Endothelial cell of umbilical vein (primary cell): ENCODE measurements around the gene PACSIN2. TPM values are rescaled to one million over a fixed set of nuclear protein-coding genes. Genes with fewer than 3 reads are reported as not detected.

ENCODE experiments used
- BruUV-seq: library from RNA; stranded (reverse); fragments of 400-500 nt; replicated peaks from 2 replicates; lab custom pipeline; 2021; lab: Mats Ljungman, UMichigan
- CTCF ChIA-PET: fragments of 300-600, 350-600 bp; sonication (Branson Sonifier 250); formaldehyde crosslinking; loops from one replicate; lab custom pipeline; 2021; ENCODE audit warnings: antibody characterized with exemption, inconsistent platforms; lab: Charles Lee
- POLR2A ChIA-PET: fragments of 300-600, 350-600 bp; sonication (Branson Sonifier 250); formaldehyde crosslinking; loops from one replicate; lab custom pipeline; 2021; ENCODE audit warnings: antibody characterized with exemption, inconsistent platforms; lab: Charles Lee
- DNase-seq: peaks from one replicate; pipeline ENCODE4 v3.0.0-alpha.2; 2011; ENCODE audit warnings: low read depth, low spot score
- FAIRE-seq: peaks from 2 replicates; lab custom pipeline; 2011; peaks lifted over from hg19 to GRCh38; lab: Jason Lieb, UNC
- H2AFZ ChIP-seq: 2 replicates; pipeline ENCODE4 v1.6.0; 2012; ENCODE audit warnings: low read depth, low read length, control low read depth, inconsistent platforms
- H3K27ac ChIP-seq: 2 replicates; pipeline ENCODE4 v1.5.1; 2011; ENCODE audit warnings: low read depth, mild to moderate bottlenecking, control low read depth, low read length, moderate library complexity; ENCODE audit not compliant: insufficient read depth
- H3K27me3 ChIP-seq, 2 experiments: 2 replicates each; pipeline versions ENCODE4 v1.6.0 to v1.6.1; 2011; ENCODE audit warnings: low read length in 2 of 2, mixed read lengths in 1 of 2; ENCODE audit not compliant: control insufficient read depth in 2 of 2, insufficient read depth in 2 of 2
- H3K36me3 ChIP-seq, 2 experiments: 2 replicates in 1 of 2; 3 replicates in 1 of 2; pipeline ENCODE4 v1.5.1; 2011; ENCODE audit warnings: low read length in 2 of 2, mild to moderate bottlenecking in 1 of 2, moderate library complexity in 1 of 2; ENCODE audit not compliant: control insufficient read depth in 2 of 2, insufficient read depth in 2 of 2; ENCODE audit errors: extremely low read depth in 1 of 2
- H3K4me1 ChIP-seq: 3 replicates; pipeline ENCODE4 v1.5.1; 2011; ENCODE audit warnings: mild to moderate bottlenecking, low read length; ENCODE audit not compliant: control insufficient read depth, insufficient read depth; ENCODE audit errors: extremely low read depth
- H3K4me2 ChIP-seq: 2 replicates; pipeline ENCODE4 v1.6.1; 2011; ENCODE audit warnings: low read length, control low read depth, mixed read lengths; ENCODE audit not compliant: insufficient read depth
- H3K4me3 ChIP-seq, 3 experiments: fragments of 200-600 bp in 1 of 3; sonication (generic), shearing (Covaris generic) in 1 of 3; replicated peaks in 1 of 3; 2 replicates each; pipeline ENCODE4 v1.5.1; 2011 to 2016; ENCODE audit warnings: control low read depth in 3 of 3, low read length in 3 of 3, mild to moderate bottlenecking in 2 of 3, inconsistent platforms in 1 of 3, low read depth in 1 of 3, moderate library complexity in 1 of 3; ENCODE audit not compliant: insufficient read depth in 1 of 3
- H3K79me2 ChIP-seq: 2 replicates; pipeline ENCODE4 v1.6.0; 2012; ENCODE audit warnings: low read length, inconsistent platforms; ENCODE audit not compliant: control insufficient read depth, insufficient read depth
- H3K9ac ChIP-seq: replicated peaks from 2 replicates; pipeline ENCODE3; 2011; ENCODE audit warnings: low read length, control low read depth; ENCODE audit not compliant: insufficient read depth; ENCODE audit errors: extremely low read depth
- H3K9me1 ChIP-seq: replicated peaks from 3 replicates; pipeline ENCODE4 v1.6.0; 2011; ENCODE audit warnings: mild to moderate bottlenecking, low read length; ENCODE audit not compliant: control insufficient read depth, insufficient read depth; ENCODE audit errors: extremely low read depth
- H3K9me3 ChIP-seq: replicated peaks from 2 replicates; pipeline ENCODE4 v1.5.1; 2012; ENCODE audit warnings: low read length, inconsistent platforms; ENCODE audit not compliant: control insufficient read depth, insufficient read depth
- H4K20me1 ChIP-seq: replicated peaks from 2 replicates; pipeline ENCODE3; 2011; ENCODE audit warnings: mild to moderate bottlenecking, low read length; ENCODE audit not compliant: control insufficient read depth, insufficient read depth; ENCODE audit errors: extremely low read depth
- EZH2 ChIP-seq: IDR thresholded peaks from 2 replicates; pipeline ENCODE4 v1.6.1; 2012; ENCODE audit warnings: borderline replicate concordance, low read depth, mild to moderate bottlenecking, moderate library complexity, low read length, inconsistent platforms; ENCODE audit not compliant: severe bottlenecking
- FOS ChIP-seq: IDR thresholded peaks from 2 replicates; pipeline ENCODE4 v1.6.1; 2011; ENCODE audit warnings: mild to moderate bottlenecking, low read length, moderate library complexity, borderline replicate concordance; ENCODE audit not compliant: insufficient read depth
- GATA2 ChIP-seq: IDR thresholded peaks from 2 replicates; pipeline ENCODE4 v1.7.0; 2011; ENCODE audit warnings: low read depth, mild to moderate bottlenecking, moderate library complexity, mixed read lengths, low read length; ENCODE audit not compliant: insufficient read length, insufficient read depth
- JUN ChIP-seq: IDR thresholded peaks from 2 replicates; pipeline ENCODE4 v1.6.1; 2011; ENCODE audit warnings: borderline replicate concordance, low read depth; ENCODE audit not compliant: insufficient read length, insufficient read depth
- MYC ChIP-seq: IDR thresholded peaks from one replicate; pipeline ENCODE4 v1.6.1; 2011; ENCODE audit warnings: mild to moderate bottlenecking, low read depth, low read length
- POLR2A ChIP-seq: IDR thresholded peaks from 2 replicates; pipeline ENCODE4 v1.6.1; 2012; ENCODE audit warnings: low read depth, mild to moderate bottlenecking, control low read depth, low read length
- POLR2AphosphoS5 ChIP-seq: IDR thresholded peaks from 2 replicates; pipeline ENCODE4 v1.6.1; 2012; ENCODE audit warnings: low read depth, mild to moderate bottlenecking, control low read depth, low read length, moderate library complexity; ENCODE audit not compliant: insufficient read depth
- dilution Hi-C: fragments of 300-500 bp; cut with MboI; formaldehyde crosslinking; loops from one replicate; pipeline ENCODE4 v1.15.0; 2019; ENCODE audit warnings: low sequenced_read_pairs; ENCODE audit not compliant: extremely low pct_ligation_motif_present
- intact Hi-C: fragments of 100-400 bp; cut with micrococcal nuclease; formaldehyde crosslinking; loops from one replicate; pipeline ENCODE4 v1.10.0; 2022
- polyA plus RNA-seq, 4 experiments: library from polyadenylated mRNA; depleted of rRNA in 3 of 4; stranded (reverse) in 3 of 4; unstranded in 1 of 4; fragments of >200 nt; gene quantifications; 2 replicates each; pipeline versions ENCODE4 v1.2.1 to v1.2.3, GENCODE V29; 2011 to 2012; ENCODE audit warnings: missing spikeins in 1 of 4
- total RNA-seq: library from RNA; stranded (reverse); gene quantifications from 2 replicates; pipeline ENCODE4 v1.2.3, GENCODE V29; 2021
- TF ChIP-seq, protein P1 (sequence below), 2 donors: IDR thresholded peaks; 1 replicate in 1 of 2; 2 replicates in 1 of 2; pipeline ENCODE4 v1.5.1; 2011; ENCODE audit warnings: low read length in 2 of 2, mild to moderate bottlenecking in 2 of 2, moderate library complexity in 2 of 2, control low read depth in 1 of 2, inconsistent platforms in 1 of 2, low read depth in 1 of 2; ENCODE audit not compliant: insufficient read depth in 1 of 2; ENCODE audit errors: extremely low read depth in 1 of 2

The PACSIN2 gene
- total and polyA plus RNA-seq, 2 donors (not counting 3 experiments of a cell fraction or from before 2014, with no cell fraction given) = 46.2 to 64.5 TPM

DNA sequence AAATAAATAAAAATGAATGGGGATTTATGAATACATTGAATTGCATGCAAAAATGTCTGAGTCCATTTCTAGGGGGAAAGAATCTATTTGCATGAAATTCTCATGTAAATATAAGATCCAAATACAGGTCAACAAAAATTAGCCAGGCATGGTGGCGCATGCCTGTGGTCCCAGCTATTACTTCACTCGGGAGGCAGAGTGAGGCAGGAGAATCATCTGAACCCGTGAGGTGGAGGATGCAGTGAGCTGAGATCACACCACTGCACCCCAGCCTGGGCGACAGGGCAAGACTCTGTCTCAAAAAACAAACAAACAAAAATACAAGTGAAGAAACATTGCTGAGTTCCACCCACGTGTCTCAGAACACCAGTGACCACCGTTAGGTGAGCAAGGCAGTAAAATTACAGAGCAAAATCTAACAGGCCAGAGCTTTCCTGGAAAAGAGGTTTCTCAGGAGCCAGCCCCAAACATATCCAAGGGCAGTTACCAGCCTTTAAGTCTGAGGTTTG lies 17.3 kb downstream of the PACSIN2 start:
- intact Hi-C loops = no loop called here
- Histone ChIP-seq H3K9me1 (no peaks in the 10 kb centered on the region), H3K9ac (no peak overlapping the region), H3K4me2 (no peak overlapping the region), H3K36me3 (no peaks in the 10 kb centered on the region), H3K9me3 (no peaks in the 10 kb centered on the region), H3K27me3 (no peaks in the 10 kb centered on the region), H2AFZ (no peak overlapping the region), H3K4me3 (no peak overlapping the region), H3K79me2 (peaks cover 74% of the 10 kb centered on the region), H3K27ac (peak overlapping the region; percentile 4), H4K20me1 (no peaks in the 10 kb centered on the region), H3K4me1 (peaks cover 48% of the 10 kb centered on the region)
- ChIA-PET CTCF (no interaction called here), POLR2A (no interaction called here)
- no TSS peak for BruUV-seq
- TF ChIP-seq EZH2 = no peak
- TF ChIP-seq GATA2 = no peak
- TF ChIP-seq FOS = no peak
- TF ChIP-seq, protein P1, sequence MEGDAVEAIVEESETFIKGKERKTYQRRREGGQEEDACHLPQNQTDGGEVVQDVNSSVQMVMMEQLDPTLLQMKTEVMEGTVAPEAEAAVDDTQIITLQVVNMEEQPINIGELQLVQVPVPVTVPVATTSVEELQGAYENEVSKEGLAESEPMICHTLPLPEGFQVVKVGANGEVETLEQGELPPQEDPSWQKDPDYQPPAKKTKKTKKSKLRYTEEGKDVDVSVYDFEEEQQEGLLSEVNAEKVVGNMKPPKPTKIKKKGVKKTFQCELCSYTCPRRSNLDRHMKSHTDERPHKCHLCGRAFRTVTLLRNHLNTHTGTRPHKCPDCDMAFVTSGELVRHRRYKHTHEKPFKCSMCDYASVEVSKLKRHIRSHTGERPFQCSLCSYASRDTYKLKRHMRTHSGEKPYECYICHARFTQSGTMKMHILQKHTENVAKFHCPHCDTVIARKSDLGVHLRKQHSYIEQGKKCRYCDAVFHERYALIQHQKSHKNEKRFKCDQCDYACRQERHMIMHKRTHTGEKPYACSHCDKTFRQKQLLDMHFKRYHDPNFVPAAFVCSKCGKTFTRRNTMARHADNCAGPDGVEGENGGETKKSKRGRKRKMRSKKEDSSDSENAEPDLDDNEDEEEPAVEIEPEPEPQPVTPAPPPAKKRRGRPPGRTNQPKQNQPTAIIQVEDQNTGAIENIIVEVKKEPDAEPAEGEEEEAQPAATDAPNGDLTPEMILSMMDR (IDR thresholded peaks at IDR 0.05; ENCODE audit: extremely low read depth in 1 of 2, insufficient read depth in 1 of 2, low read depth in 1 of 2, low read length in 2 of 2) = no peak
- no peak for TF ChIP-seq POLR2A
- no peak for TF ChIP-seq MYC
- TF ChIP-seq JUN = no peak
- no peak for TF ChIP-seq POLR2AphosphoS5
- no peak for DNase-seq
- FAIRE-seq = peak; percentile 35
- dilution Hi-C loops = no loop called here
